H1 (cell line): ENCODE measurements around the gene ZNF213. TPM values are rescaled to one million over a fixed set of nuclear protein-coding genes. Genes with fewer than 3 reads are reported as not detected.

Experiments
- CTCF ChIA-PET: fragments of 300-600 bp; sonication (Branson Sonifier 250); formaldehyde crosslinking; loops from one replicate; lab custom pipeline; 2021; ENCODE audit not compliant: partially characterized antibody; lab: Charles Lee
- POLR2A ChIA-PET: fragments of 300-600 bp; sonication (Branson Sonifier 250); formaldehyde crosslinking; loops from one replicate; lab custom pipeline; 2021; ENCODE audit warnings: inconsistent platforms; ENCODE audit not compliant: partially characterized antibody; lab: Charles Lee
- DNase-seq, 2 experiments: peaks; one replicate each; pipeline versions ENCODE4 v3.0.0 to v3.0.0-alpha.2; 2010 to 2022; ENCODE audit warnings: low spot score in 2 of 2, low read depth in 1 of 2, mixed read lengths in 1 of 2
- FAIRE-seq: peaks from 2 replicates; lab custom pipeline; 2011; peaks lifted over from hg19 to GRCh38; lab: Jason Lieb, UNC
- H2AFZ ChIP-seq: 2 replicates; pipeline ENCODE4 v1.8.1; 2012; ENCODE audit warnings: low read length, inconsistent platforms
- H2AK5ac ChIP-seq: 2 replicates; pipeline ENCODE4 v1.6.1; 2013; ENCODE audit warnings: low read depth, low read length
- H2BK120ac ChIP-seq: replicated peaks from 2 replicates; pipeline ENCODE3; 2013; ENCODE audit warnings: low read depth, low read length, inconsistent platforms
- H2BK12ac ChIP-seq: 2 replicates; pipeline ENCODE4 v1.6.1; 2013; ENCODE audit warnings: low read depth, low read length
- H2BK15ac ChIP-seq: 2 replicates; pipeline ENCODE4 v1.6.1; 2013; ENCODE audit warnings: low read length
- H2BK20ac ChIP-seq: 2 replicates; pipeline ENCODE4 v1.6.1; 2013; ENCODE audit warnings: low read length
- H2BK5ac ChIP-seq: 2 replicates; pipeline ENCODE4 v1.6.1; 2013; ENCODE audit warnings: low read depth, low read length
- H3K14ac ChIP-seq: 2 replicates; pipeline ENCODE4 v1.6.1; 2013; ENCODE audit warnings: inconsistent platforms; ENCODE audit not compliant: insufficient read length
- H3K18ac ChIP-seq: 2 replicates; pipeline ENCODE4 v1.6.1; 2013; ENCODE audit warnings: low read length; ENCODE audit errors: extremely low read depth
- H3K23ac ChIP-seq: 2 replicates; pipeline ENCODE4 v1.6.1; 2013; ENCODE audit warnings: inconsistent platforms; ENCODE audit not compliant: insufficient read length
- H3K23me2 ChIP-seq: 2 replicates; pipeline ENCODE4 v1.6.1; 2013; ENCODE audit warnings: low read depth, low read length
- H3K27ac ChIP-seq: 2 replicates; pipeline ENCODE4 v1.6.1; 2011; ENCODE audit warnings: low read depth, low read length, inconsistent platforms
- H3K27me3 ChIP-seq, 4 experiments: replicated peaks in 1 of 4; 1 replicate in 1 of 4; 2 replicates in 3 of 4; pipeline versions ENCODE4 v1.6.1 to v1.8.1; 2011 to 2013; ENCODE audit warnings: low read length in 3 of 4, mild to moderate bottlenecking in 3 of 4, inconsistent platforms in 2 of 4, mixed read lengths in 2 of 4, moderate library complexity in 1 of 4; ENCODE audit not compliant: control insufficient read depth in 3 of 4, insufficient read depth in 3 of 4; ENCODE audit errors: extremely low read depth in 1 of 4
- H3K36me3 ChIP-seq, 4 experiments: 2 replicates each; pipeline versions ENCODE4 v1.6.1 to v1.8.1; 2011 to 2013; ENCODE audit warnings: mild to moderate bottlenecking in 4 of 4, low read length in 3 of 4, moderate library complexity in 2 of 4, control low read depth in 1 of 4, inconsistent platforms in 1 of 4; ENCODE audit not compliant: insufficient read depth in 4 of 4, control insufficient read depth in 2 of 4
- H3K4ac ChIP-seq: replicated peaks from 2 replicates; pipeline ENCODE3; 2013; ENCODE audit warnings: low read length, low read depth, mixed read lengths, inconsistent platforms; ENCODE audit not compliant: insufficient read length
- H3K4me1 ChIP-seq, 4 experiments: replicated peaks in 1 of 4; 1 replicate in 1 of 4; 2 replicates in 3 of 4; pipeline versions ENCODE4 v1.6.1 to v1.8.1; 2011 to 2013; ENCODE audit warnings: low read length in 3 of 4, inconsistent platforms in 2 of 4, mixed read lengths in 1 of 4; ENCODE audit not compliant: insufficient read depth in 4 of 4, control insufficient read depth in 3 of 4
- H3K4me2 ChIP-seq, 2 experiments: 2 replicates each; pipeline versions ENCODE4 v1.6.1 to v1.8.1; 2011 to 2013; ENCODE audit warnings: low read depth in 2 of 2, low read length in 2 of 2, control low read depth in 1 of 2, inconsistent platforms in 1 of 2, mild to moderate bottlenecking in 1 of 2; ENCODE audit not compliant: insufficient read depth in 1 of 2
- H3K4me3 ChIP-seq, 4 experiments: fragments of 200-600, 300-600 bp in 1 of 4; sonication (generic), shearing (Covaris generic), sonication (Bioruptor Twin) in 1 of 4; 2 replicates each; pipeline versions ENCODE4 v1.5.1 to v1.8.1; 2011 to 2016; ENCODE audit warnings: low read length in 4 of 4, low read depth in 3 of 4, control low read depth in 2 of 4, inconsistent platforms in 2 of 4, mild to moderate bottlenecking in 2 of 4, mixed read lengths in 1 of 4, moderate library complexity in 1 of 4; ENCODE audit not compliant: insufficient read depth in 2 of 4; ENCODE audit errors: extremely low read depth in 1 of 4
- H3K56ac ChIP-seq: replicated peaks from 2 replicates; pipeline ENCODE3; 2013; ENCODE audit warnings: low read depth, mild to moderate bottlenecking, mixed read lengths, low read length, inconsistent platforms; ENCODE audit not compliant: insufficient read length
- H3K79me1 ChIP-seq: 2 replicates; pipeline ENCODE4 v1.6.1; 2013; ENCODE audit warnings: low read depth, low read length, control low read depth
- H3K79me2 ChIP-seq, 2 experiments: 2 replicates each; pipeline versions ENCODE4 v1.6.1 to v1.8.1; 2012 to 2013; ENCODE audit warnings: low read length in 2 of 2, mild to moderate bottlenecking in 2 of 2, inconsistent platforms in 1 of 2; ENCODE audit not compliant: insufficient read depth in 2 of 2, control insufficient read depth in 1 of 2
- H3K9ac ChIP-seq, 4 experiments: replicated peaks in 1 of 4; 1 replicate in 1 of 4; 2 replicates in 3 of 4; pipeline versions ENCODE4 v1.6.1 to v1.8.1; 2011 to 2013; ENCODE audit warnings: low read depth in 3 of 4, low read length in 3 of 4, control low read depth in 2 of 4, mild to moderate bottlenecking in 2 of 4, moderate library complexity in 2 of 4, inconsistent platforms in 1 of 4; ENCODE audit errors: extremely low read depth in 1 of 4
- H3K9me3 ChIP-seq, 2 experiments: 2 replicates each; pipeline versions ENCODE4 v1.6.1 to v1.8.1; 2012 to 2013; ENCODE audit warnings: mild to moderate bottlenecking in 2 of 2, moderate library complexity in 2 of 2, control low read depth in 1 of 2, inconsistent platforms in 1 of 2, low read depth in 1 of 2, low read length in 1 of 2, mixed read lengths in 1 of 2; ENCODE audit not compliant: insufficient read depth in 2 of 2
- H4K20me1 ChIP-seq, 2 experiments: replicated peaks in 1 of 2; 2 replicates each; pipeline versions ENCODE3 to v1.8.1; 2011 to 2013; ENCODE audit warnings: inconsistent platforms in 2 of 2, low read length in 2 of 2, mild to moderate bottlenecking in 1 of 2; ENCODE audit not compliant: insufficient read depth in 2 of 2, control insufficient read depth in 1 of 2
- H4K5ac ChIP-seq: 2 replicates; pipeline ENCODE4 v1.6.1; 2013; ENCODE audit warnings: low read length, low read depth, mixed read lengths, inconsistent platforms; ENCODE audit not compliant: insufficient read length
- H4K8ac ChIP-seq: 2 replicates; pipeline ENCODE4 v1.8.0; 2013; ENCODE audit warnings: mild to moderate bottlenecking, moderate library complexity, low read length, inconsistent platforms; ENCODE audit not compliant: insufficient read depth; ENCODE audit errors: extremely low read depth
- H4K91ac ChIP-seq: replicated peaks from 2 replicates; pipeline ENCODE3; 2013; ENCODE audit warnings: low read length, mixed read lengths, inconsistent platforms; ENCODE audit not compliant: insufficient read length
- CHD2 ChIP-seq: IDR thresholded peaks from 2 replicates; pipeline ENCODE4 v1.6.1; 2012; ENCODE audit warnings: low read length, improper control_type of control experiment
- CREB1 ChIP-seq: IDR thresholded peaks from 2 replicates; pipeline ENCODE4 v1.6.1; 2012; ENCODE audit warnings: inconsistent platforms
- EP300 ChIP-seq, 2 experiments: IDR thresholded peaks; 1 replicate in 1 of 2; 2 replicates in 1 of 2; pipeline ENCODE4 v1.6.1; 2011 to 2012; ENCODE audit warnings: low read depth in 2 of 2, low read length in 2 of 2, mild to moderate bottlenecking in 2 of 2, borderline replicate concordance in 1 of 2, inconsistent platforms in 1 of 2, moderate library complexity in 1 of 2
- GTF2F1 ChIP-seq: IDR thresholded peaks from 2 replicates; pipeline ENCODE4 v1.6.1; 2012; ENCODE audit warnings: low read depth, low read length, improper control_type of control experiment, borderline replicate concordance
- HDAC2 ChIP-seq, 2 experiments: fragments of 300-600 bp in 1 of 2; sonication (generic) in 1 of 2; IDR thresholded peaks; 2 replicates each; pipeline ENCODE4 v1.6.1; 2011 to 2012; ENCODE audit warnings: low read depth in 2 of 2, low read length in 2 of 2, mild to moderate bottlenecking in 2 of 2, moderate library complexity in 2 of 2, borderline replicate concordance in 1 of 2, inconsistent platforms in 1 of 2
- HDAC6 ChIP-seq: IDR thresholded peaks from one replicate; pipeline ENCODE4 v1.7.1; 2012; ENCODE audit warnings: low read depth, mild to moderate bottlenecking, inconsistent platforms, low read length, moderate library complexity
- RNF2 ChIP-seq: fragments of 200-900, 300-1000 bp; sonication (generic); IDR thresholded peaks from 2 replicates; pipeline ENCODE4 v1.7.1; 2016; ENCODE audit warnings: borderline replicate concordance, low read depth, mild to moderate bottlenecking, antibody characterized with exemption, low read length; ENCODE audit not compliant: poor library complexity, severe bottlenecking; ENCODE audit errors: missing control alignments
- SP4 ChIP-seq: IDR thresholded peaks from 2 replicates; pipeline ENCODE4 v1.6.1; 2012; ENCODE audit warnings: low read length, inconsistent platforms
- SRF ChIP-seq: IDR thresholded peaks from 2 replicates; pipeline ENCODE4 v1.6.1; 2011; ENCODE audit warnings: mild to moderate bottlenecking, low read depth, low read length, moderate library complexity
- YY1 ChIP-seq: IDR thresholded peaks from 2 replicates; pipeline ENCODE4 v1.6.1; 2011; ENCODE audit warnings: low read depth, mild to moderate bottlenecking, low read length
- WGBS, 2 experiments: shearing (Covaris generic) in 1 of 2; methylation state at CpG; one replicate each; pipeline versions ENCODE4 v1.1.6 to v1.1.7; 2013 to 2015; ENCODE audit warnings: low lambda C conversion rate in 2 of 2, mixed read lengths in 2 of 2, inconsistent platforms in 1 of 2, low coverage in 1 of 2, missing lambda C conversion rate in 1 of 2; ENCODE audit not compliant: insufficient replicate concordance in 2 of 2, insufficient coverage in 1 of 2, insufficient read length in 1 of 2; ENCODE audit errors: extremely low coverage in 1 of 2, missing lambda C conversion rate in 1 of 2; 5-methylcytosine and 5-hydroxymethylcytosine counted together
- polyA plus RNA-seq, 7 experiments: library from polyadenylated mRNA; depleted of rRNA in 3 of 7; stranded (reverse) in 5 of 7; unstranded in 2 of 7; fragments of >200 nt in 5 of 7; fragments of 200-250 nt in 2 of 7; gene quantifications; 1 replicate in 5 of 7; 2 replicates in 1 of 7; 4 replicates in 1 of 7; pipeline versions ENCODE4 v1.2.1 to v1.2.3, GENCODE V29; 2011 to 2013; ENCODE audit warnings: missing spikeins in 2 of 7, mixed read lengths in 2 of 7
- total RNA-seq: library from RNA; stranded (reverse); fragmentation: NEBNext Ultra II Directional; extraction: Animal tissue kit (Norgen Biotek cat#: 25700); gene quantifications from 2 replicates; pipeline ENCODE4 v1.2.1, GENCODE V29; 2021
- TF ChIP-seq, protein P1 (sequence below): IDR thresholded peaks from 2 replicates; pipeline ENCODE4 v1.6.1; 2012; ENCODE audit warnings: inconsistent platforms

Gene ZNF213
- total and polyA plus RNA-seq, 2 of the 8 experiments (the other 6 are each of a cell fraction or from before 2014, with no cell fraction given): 1.6 to 6.9 TPM

DNA sequence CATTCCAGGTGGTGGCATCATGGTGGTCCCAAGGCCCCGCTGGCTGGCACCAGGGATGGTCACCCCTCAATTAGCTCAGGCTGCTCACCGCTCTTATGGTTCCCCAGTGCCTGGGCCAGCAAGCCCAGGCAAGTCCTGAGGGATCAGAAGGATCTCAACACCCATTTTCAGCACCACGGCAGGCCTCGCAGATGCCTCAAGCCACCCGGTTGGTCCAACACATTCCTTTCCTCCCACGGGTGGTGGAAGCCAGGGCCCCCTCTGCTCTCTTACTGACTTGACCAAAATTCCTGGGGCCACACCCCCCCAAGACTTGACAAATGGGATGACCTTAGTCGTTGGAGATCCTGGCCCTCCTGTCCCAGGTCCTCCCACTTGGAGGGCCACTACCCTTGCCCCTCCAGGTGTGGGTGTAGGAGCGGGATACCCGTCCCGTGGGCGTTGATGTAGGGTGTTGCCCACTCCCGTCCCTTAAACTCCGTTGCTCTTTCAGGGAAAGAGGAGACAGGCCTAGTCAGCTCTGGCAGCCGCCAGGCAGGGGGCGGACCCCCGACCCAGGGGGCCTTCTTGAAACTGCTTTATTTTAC lies 16.5 kb upstream of the ZNF213 start:
- no peak overlapping the region for H2BK20ac ChIP-seq
- DNase-seq (no peak), FAIRE-seq (no peak)
- H3K36me3 ChIP-seq: peaks cover 0 to 27% (median 16%) of the 10 kb centered on the region in 4 experiments; a peak in 7 of 8 replicates
- no peak overlapping the region for H3K4ac ChIP-seq
- H2BK5ac ChIP-seq: no peak overlapping the region
- POLR2A ChIA-PET: interaction anchor here (1.0 to 7.2 kb wide), 6 partner anchors 10 to 31 kb away, joined by 3 to 168 read pairs (median 4); partner anchors contain the start of gene ZSCAN10
- no peaks in the 10 kb centered on the region for H3K9me3 ChIP-seq
- peaks cover 0 to 9% of the 10 kb centered on the region in 2 experiments; a peak in 2 of 4 replicates for H3K79me2 ChIP-seq
- H3K23ac ChIP-seq: no peak overlapping the region
- H3K27ac ChIP-seq: no peak overlapping the region
- H3K4me3 ChIP-seq: no peak overlapping the region
- H3K9ac ChIP-seq: no peak overlapping the region
- H3K23me2 ChIP-seq: no peaks in the 10 kb centered on the region; the same call in 1 of the 2 replicates
- H3K14ac ChIP-seq: no peak overlapping the region
- H2AK5ac ChIP-seq: no peak overlapping the region
- H3K79me1 ChIP-seq: peaks cover 5% of the 10 kb centered on the region; the same call in 1 of the 2 replicates
- no peaks in the 10 kb centered on the region for H3K27me3 ChIP-seq
- no peak overlapping the region for H3K4me2 ChIP-seq
- H4K5ac ChIP-seq: no peak overlapping the region
- 96% methylated on average over 16 of the region's 16 CpGs; no CpG with 5 or more reads in 1 of the 2 experiments for WGBS, 2 experiments
- no peak overlapping the region for H4K91ac ChIP-seq
- H2BK120ac ChIP-seq: no peak overlapping the region
- no peak overlapping the region for H2BK12ac ChIP-seq
- no peak overlapping the region for H2BK15ac ChIP-seq
- CTCF ChIA-PET: interaction anchor here (0.8 to 36.8 kb wide), 5 partner anchors 14 to 616 kb away, joined by 3 to 619 read pairs (median 18); partner anchors contain the start of genes ZNF213 and ZSCAN10
- H4K20me1 ChIP-seq: peaks cover 0 to 10% of the 10 kb centered on the region in 2 experiments
- no peak overlapping the region for H3K18ac ChIP-seq
- peaks cover 0 to 8% (median 4%) of the 10 kb centered on the region in 4 experiments; a peak in 5 of 7 replicates for H3K4me1 ChIP-seq
- H4K8ac ChIP-seq: no peak overlapping the region
- no peak overlapping the region for H3K56ac ChIP-seq
- no peak overlapping the region for H2AFZ ChIP-seq
- TF ChIP-seq RNF2 (no peak), YY1 (no peak), GTF2F1 (no peak), HDAC2 (IDR thresholded peaks at IDR 0.05; ENCODE audit: borderline replicate concordance in 1 of 2, low read depth in 2 of 2, low read length in 2 of 2) (no peak), EP300 (IDR thresholded peaks at IDR 0.05; ENCODE audit: borderline replicate concordance in 1 of 2, low read depth in 2 of 2, low read length in 2 of 2) (no peak), CHD2 (no peak), SP4 (no peak), CREB1 (no peak), SRF (no peak), HDAC6 (no peak)
- TF ChIP-seq, protein P1, sequence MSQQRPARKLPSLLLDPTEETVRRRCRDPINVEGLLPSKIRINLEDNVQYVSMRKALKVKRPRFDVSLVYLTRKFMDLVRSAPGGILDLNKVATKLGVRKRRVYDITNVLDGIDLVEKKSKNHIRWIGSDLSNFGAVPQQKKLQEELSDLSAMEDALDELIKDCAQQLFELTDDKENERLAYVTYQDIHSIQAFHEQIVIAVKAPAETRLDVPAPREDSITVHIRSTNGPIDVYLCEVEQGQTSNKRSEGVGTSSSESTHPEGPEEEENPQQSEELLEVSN: no peak
